ENCODE results near the gene IL34.

The IL34 gene

DNA sequence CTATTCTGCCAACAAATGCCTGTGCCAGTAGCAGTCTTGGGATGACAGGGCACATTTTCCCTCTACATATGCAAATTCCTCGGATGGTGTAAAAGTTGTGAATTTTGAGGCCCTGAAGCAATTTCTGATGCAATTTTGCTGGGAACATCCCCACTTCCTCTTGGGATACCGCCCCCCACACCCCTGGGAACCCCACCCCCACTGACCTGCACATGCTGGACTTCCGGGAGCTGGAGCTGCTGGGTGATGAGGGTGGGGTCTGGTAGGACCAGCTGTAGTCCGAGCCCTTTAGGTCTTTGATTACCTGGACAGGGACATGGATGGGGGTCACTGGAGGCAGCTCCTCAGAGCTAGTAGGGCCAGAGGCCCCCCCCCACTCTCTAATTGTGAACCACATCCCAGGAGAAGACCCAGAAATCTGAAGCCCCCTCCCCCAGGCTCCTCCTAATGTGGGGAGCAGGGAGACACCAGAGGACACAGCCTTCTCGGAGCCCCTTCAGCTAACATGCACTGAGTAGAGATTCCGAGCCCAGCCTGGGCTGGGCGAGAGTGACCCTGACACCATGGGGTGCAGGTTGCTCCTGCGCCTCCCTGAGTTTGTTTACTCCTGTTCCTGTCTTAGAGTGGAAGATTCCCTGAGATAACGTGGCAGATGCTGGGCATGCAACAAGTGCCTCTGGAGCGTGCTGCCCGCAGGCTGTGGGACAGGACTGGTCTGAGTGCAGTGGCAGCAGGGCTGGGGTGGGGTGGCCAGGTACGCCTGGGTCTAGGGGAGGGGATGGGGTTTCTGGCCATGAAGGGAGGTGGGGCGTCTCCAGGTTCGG is 30.5 kb downstream of the IL34 start:
- in situ Hi-C loops (cut with MboI; ENCODE audit: low sequenced_read_pairs): no loop called here

GRCh38 chr16:70677499-70678120 is 31.3 kb downstream of the IL34 start:
- in situ Hi-C loops (cut with MboI; ENCODE audit: low sequenced_read_pairs): no loop called here

GRCh38 chr16:70678121-70678897 is 31.9 kb downstream of the IL34 start:
- in situ Hi-C loops (cut with MboI; ENCODE audit: low sequenced_read_pairs): no loop called here

GRCh38 chr16:70678898-70679670 is 32.7 kb downstream of the IL34 start:
- in situ Hi-C loops (cut with MboI; ENCODE audit: low sequenced_read_pairs): no loop called here

DNA sequence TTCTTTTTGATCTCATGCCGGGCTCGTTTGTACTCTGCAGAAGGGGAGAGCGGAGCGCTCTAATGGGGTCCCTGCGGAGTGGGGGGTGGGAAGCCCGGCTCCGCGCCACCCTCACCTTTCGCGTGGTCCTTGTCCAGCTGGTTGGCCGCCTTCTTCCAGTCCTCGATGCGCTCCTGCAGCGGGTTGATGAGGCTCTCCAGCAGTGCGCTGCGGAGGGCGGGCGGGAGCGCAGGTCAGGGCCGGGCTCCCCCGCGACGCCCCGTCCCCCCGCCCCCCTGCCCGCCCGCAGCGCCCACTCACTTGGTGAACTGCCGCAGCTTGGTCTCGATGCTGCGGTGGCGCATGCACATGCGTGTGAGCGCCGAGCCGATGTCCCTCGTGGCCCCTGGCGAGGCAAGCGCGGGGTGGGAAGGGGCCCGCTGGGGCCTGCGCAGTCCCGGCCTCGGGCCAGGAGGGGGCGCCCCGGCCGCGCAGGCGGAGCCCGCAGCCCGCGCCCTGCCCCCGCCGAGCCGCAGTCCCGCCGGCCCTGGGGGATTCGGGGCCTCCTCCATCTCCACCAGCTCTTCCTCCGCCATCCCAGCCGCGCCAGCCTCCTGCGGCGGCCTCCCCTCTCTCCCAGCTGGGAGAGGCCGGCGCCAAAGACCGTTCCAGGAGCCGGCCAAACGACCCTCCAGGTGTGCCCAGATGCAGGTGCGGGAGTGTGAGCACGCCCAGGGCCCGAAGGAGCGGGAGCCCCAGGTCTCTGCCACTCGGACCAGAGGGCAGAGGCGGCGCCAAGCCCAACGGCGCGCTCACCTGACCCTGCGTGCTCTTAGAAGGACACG is 33.5 kb downstream of the IL34 start:
- in situ Hi-C loops (cut with MboI; ENCODE audit: low sequenced_read_pairs): no loop called here

DNA sequence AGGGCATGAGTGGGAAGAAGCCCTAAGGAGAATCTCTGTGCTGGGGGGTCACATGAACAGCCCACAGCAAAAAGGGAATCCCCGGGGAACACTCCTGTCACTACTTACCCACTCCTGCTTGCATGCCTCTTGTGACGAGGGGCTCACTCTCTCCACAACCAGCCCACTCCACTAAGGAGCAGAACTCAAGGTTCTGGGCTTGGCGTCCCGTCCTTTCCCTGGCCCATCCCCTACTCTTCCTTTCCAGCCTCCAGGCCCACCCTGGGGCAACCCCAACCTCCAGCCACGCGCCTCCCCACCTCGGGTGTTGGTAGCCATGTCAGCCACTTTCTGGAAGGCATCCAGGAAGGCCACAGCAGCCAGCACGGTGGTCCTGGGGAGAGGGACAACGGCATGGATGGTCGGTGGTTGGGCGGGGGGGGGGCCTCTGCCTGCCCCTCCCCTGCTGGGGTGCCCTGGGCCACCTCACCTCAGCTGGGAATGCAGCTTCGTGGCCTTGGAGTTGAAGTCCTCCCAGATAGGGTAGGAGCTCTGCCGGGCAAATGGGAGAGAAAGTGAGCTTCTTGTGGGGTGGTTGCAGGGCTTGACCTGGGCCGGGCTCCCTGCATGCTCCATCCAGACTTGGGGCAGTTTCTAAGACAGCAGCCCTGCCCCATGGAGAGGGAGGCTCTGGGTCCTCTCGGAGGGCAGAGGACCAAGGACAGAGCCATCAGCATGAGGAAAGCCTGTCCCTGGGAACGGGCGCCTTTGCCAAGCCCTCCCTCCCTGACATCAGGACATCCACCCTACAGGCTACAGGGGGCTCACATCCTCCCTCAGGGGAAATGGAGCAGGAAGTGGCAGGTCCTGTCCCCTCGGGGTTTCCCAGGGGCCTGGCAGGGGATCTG is 34.4 kb downstream of the IL34 start:
- in situ Hi-C loops (cut with MboI; ENCODE audit: low sequenced_read_pairs): no loop called here

- in situ Hi-C loops (cut with MboI; ENCODE audit: low sequenced_read_pairs): no loop called here
Measured at GRCh38 chr16:70681382-70682238, 35.3 kb downstream of the IL34 start.

DNA sequence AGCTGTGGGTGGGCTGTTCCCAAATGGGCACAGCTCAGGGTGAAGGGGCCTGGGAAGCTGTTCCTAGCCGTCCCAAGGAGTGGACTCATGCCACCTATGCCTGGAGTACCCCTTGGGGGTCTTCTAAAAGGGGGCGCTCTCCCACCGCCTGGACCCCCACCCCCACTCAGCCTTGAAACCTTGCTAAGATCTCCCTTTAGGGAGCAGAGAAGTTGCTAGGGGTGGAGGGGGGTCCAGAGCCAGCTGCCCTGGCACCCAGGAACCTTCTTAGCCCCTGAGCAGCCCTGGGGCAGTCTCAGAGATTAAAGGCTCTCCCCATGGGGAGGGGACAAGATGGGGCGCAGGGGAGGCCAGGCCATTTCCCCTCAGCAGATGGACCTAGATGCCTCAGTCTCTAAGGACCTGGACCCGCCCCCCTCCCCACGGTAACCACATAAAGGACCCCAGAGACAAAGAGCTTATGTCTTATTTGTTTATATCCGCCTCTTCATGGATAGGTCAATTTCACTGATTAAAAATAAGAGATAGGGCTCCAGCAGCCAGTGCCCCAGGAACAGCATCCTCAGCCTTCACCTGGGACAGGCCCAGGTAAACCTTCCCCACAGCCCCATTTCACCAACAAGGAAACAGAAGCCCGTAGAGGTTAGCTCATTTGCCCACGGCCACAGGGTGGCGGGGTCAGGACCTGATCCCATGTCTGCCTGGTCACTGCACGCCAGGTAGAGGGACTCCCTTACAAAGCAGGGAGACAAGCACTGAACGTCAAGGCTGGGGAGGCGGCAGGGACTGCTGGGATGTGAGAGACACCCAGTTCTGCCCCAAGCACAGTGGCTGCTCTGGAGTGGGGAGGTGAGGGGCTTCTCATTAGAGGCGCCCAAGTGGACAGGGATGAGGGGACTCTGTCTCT is 36.1 kb downstream of the IL34 start:
- in situ Hi-C loops (cut with MboI; ENCODE audit: low sequenced_read_pairs): no loop called here

DNA sequence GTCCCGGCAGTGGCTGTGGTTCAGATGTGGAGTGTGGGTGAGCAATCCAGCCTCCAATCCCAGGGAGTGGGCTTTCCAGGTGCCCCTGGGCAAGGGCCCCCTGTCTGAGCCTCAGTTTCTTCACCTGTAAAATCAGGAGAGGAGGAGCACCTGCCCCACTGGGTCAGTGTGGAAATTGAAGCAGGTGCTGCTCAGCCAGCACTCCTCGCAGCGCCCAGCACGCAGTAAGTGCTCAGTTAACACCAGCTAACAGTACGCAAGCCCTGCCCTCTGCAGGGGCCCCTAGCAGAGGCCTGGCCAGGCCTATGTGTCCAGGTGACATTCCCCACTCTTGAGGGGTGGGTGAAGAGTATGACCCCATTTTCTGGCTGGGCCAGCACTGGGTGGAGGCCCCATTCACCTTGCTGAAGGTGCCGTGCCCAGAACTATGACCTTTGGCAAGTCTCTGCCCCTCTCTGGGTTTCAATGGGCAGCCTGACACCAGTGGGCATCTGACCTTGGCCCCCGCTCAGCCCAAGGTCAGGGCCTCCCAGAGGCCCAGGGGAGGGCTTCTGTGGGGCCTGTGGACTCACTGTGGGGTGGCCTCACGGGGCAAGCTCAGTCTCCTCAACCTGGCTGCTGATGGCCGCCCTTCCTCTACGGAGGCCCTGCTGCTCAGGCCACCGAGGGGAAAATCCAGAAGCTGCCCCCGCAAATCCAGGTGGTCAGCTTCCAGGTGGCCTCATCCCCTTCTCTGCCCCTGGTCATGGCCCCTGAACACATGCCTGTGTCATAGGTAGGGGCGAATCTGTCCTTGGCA is 37.0 kb downstream of the IL34 start:
- in situ Hi-C loops (cut with MboI; ENCODE audit: low sequenced_read_pairs): no loop called here

DNA sequence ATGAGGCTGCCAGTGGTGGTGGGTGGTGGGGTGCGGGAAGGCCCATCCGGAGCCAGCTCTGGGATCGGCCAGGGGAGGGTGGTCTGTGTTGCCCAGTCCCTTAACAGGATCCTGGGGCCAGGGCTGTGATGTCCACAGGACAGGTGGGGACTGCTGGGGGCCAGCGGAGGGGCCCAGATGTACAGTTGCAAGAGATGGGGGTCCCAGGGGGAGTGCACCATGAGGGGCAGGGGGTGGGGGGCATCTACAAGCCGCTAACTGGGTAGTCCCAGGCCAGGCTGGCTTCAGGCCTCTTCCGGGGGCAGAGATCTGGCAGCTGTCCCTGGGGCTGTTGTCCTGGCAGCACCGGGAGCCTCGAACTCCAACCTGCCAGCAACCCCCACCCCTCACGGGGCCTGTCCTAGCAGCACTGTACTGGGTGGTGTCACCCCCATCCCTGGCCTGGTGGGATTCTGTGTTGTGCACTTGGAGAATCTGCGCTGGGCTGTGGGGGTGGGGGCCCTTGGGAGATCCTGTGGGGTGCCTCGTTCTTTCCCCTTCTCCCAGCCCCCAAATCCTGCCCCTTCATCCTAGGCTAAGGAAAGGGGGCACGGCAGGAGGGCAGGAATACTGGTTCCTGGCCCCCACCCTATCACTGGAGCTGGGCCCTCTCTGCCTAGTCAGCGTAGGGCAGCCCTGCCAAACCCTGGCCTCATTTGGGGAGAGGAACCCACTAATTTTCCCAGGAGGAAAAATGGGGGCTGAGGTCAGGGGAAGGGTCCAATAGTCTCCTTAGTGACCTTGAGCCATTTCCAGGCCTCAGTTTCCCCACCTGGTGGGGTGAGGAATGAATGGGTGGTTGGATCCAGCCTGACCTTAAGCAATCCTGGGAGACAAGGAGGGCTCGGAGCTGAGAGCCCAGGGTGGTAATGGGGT is 38.0 kb downstream of the IL34 start:
- in situ Hi-C loops (cut with MboI; ENCODE audit: low sequenced_read_pairs): no loop called here

GRCh38 chr16:70685061-70685937 is 38.9 kb downstream of the IL34 start:
- in situ Hi-C loops (cut with MboI; ENCODE audit: low sequenced_read_pairs): no loop called here

GRCh38 chr16:70685938-70686375 is 39.6 kb downstream of the IL34 start, which contains the start of gene MTSS2:
Gene MTSS2 (minus strand): TSS chr16:70686053. CDS start chr16:70685791, 262 bp downstream.
- in situ Hi-C loops (cut with MboI; ENCODE audit: low sequenced_read_pairs): no loop called here

- in situ Hi-C loops (cut with MboI; ENCODE audit: low sequenced_read_pairs): no loop called here
Measured at GRCh38 chr16:70686376-70687101, 40.2 kb downstream of the IL34 start.

DNA sequence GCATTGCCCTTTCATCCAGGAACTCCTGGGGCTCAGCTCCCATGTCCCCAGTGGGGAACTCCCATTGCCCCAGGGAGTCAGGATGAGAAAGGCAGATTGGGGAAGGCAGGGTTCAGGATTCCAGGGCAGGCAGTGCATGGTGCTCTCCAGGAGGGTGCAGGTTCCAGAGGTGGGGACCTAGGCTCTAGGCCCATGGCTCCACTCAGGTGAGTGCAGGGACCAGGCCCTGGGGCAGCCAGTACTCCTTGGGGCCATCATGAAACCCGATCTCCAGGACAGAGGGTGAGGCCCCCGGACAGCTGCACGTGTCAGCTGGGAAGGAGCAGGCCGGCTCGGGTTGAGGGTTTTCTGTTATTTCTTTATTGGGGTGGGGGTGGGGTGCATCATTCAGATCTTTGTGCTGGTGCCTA is 40.7 kb downstream of the IL34 start:
- in situ Hi-C loops (cut with MboI; ENCODE audit: low sequenced_read_pairs): no loop called here

All from HL-60/S4 treated with retinoic acid at 250 ng/mL for 4 days and 3 days (cell line).